Airway epithelial cell (primary cell): ENCODE data around the gene TMEM115. TPM values are rescaled to one million over a fixed set of nuclear protein-coding genes. Genes with fewer than 3 reads are reported as not detected.

Source experiments
- total RNA-seq: library from RNA; depleted of rRNA; stranded (reverse); fragments of >200 nt; gene quantifications from 2 replicates; pipeline ENCODE4 v1.2.3, GENCODE V29; 2015

TMEM115 gene, protein sequence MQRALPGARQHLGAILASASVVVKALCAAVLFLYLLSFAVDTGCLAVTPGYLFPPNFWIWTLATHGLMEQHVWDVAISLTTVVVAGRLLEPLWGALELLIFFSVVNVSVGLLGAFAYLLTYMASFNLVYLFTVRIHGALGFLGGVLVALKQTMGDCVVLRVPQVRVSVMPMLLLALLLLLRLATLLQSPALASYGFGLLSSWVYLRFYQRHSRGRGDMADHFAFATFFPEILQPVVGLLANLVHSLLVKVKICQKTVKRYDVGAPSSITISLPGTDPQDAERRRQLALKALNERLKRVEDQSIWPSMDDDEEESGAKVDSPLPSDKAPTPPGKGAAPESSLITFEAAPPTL
- 54.4 and 56.9 TPM in 2 replicates for total RNA-seq

GRCh38 chr3:50358911-50359759 is at the start of gene TMEM115:
Gene TMEM115 (minus strand): TSS chr3:50359521. CDS start chr3:50359063, 458 bp downstream.

GRCh38 chr3:50350527-50351322 is 8.6 kb downstream of the TMEM115 start, which contains the start of the genes CYB561D2 and NPRL2:
Gene CYB561D2 (plus strand): TSS chr3:50350862. CDS start chr3:50351434, 572 bp downstream.
Gene NPRL2 (minus strand): TSS chr3:50350775. CDS start chr3:50350652, 123 bp downstream.

DNA sequence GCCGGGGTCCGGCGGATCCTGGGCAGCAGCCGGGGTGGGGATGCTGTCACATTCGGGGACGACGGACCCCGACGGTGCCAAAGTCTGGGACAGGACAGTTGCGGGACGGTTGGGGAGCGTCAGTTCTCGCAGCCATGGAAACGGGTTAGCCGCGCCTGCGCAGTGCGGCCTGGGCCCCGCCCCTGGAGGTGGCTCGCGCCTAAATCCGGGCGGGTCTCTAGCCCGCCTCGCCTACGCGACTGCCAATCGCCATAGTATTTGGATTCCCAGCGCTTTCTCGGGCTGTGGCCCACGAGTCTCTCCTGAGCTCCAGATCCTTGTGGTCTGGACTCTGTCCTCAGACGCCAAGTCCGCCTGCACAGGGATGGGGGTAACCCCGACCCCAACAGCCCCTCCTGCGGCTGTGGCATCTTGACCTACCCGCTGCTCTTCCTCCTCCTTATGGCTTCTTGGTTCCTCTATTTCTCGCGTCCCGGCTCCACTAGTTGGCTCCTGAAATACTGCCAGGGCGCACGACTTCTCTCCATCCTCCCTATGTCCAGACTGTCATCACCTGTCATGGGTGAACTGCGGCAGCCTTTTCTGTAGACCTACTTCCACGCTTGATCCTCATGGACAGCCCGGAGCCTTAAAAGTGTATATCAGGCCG is 13.6 kb downstream of the TMEM115 start, which contains the start of gene ZMYND10:
ZMYND10 (minus strand) TSS at position 147 of the 649 bp plus-strand sequence. CDS start 153 bp downstream, outside the sequence.

GRCh38 chr3:50340448-50341329 is 18.6 kb downstream of the TMEM115 start, which contains the start of gene RASSF1:
Gene RASSF1 (minus strand): TSS chr3:50340836. CDS start chr3:50340805, 31 bp downstream.

DNA sequence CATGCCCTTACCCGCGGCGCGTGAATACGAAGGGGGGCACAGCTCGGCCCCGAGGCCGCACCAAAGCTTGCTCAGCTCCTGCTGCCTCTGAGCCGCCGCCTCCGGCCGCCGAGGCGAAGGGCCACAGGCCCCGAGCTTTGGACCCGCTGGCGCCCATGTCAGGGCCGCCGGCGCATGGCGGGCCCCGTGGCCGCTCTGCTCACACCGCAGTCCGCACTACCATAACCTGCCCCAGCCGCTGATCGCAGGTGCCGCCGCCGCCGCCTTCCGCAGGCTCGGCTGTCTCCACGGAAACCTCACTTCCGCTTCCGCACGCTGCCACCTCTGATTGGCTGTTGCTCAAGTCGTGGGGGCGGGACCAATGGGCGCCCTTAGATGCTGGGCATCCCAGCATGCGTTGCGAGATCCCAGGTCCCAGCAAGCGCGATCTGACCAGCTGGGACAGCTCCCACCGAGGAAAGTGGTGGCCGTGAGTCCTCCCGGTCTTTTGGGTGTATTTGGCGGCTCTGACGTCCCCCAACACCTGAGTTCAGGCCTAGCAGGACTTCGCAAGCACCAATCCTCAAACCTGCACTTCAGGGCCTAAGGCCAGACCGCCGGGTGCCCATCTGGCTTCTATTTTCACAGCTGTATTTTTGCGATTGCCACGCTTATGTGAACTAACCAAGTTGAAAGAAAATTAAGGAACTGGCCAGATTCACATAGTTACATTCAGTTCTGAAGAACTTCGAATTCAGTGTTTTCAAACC is 31.2 kb downstream of the TMEM115 start, which contains the start of gene TUSC2:
TUSC2 (minus strand) TSS at position 281 of the 749 bp plus-strand sequence; CDS start at position 157, 124 bp downstream.

DNA sequence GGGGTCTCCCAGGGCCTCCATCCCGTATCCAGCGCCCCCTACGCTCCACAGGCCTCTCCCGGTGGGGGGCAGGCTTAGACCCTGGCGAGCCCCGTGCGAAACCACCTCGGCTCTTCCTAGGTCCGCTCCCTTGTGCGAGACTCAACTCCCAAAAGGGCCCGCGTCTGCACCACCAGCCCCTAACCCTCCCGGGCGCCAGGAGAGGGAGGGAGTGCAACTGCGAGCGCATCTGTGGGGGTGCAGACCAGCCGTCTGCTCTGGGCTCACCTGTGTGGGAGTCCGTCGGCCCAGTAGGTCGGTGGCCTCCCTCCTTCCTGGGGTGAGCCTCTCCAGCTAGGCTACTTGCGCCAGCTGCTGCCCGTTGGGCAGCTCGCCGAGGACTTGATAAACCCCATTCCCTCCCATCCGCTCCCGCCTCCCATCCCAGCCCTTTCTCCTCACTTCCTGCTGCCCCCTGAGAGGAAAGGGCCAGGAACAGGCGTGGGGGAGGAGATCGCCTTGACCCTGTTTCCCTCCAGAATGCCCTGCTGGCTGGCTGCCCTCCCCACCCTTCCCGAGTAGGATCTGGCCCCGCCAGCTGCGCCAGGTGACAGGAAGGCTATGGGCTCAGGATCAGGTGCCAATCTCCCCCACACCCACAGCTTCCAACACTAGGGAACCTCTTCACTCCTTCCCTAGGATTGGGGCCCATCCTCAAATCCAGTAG is 36.8 kb downstream of the TMEM115 start, which contains the start of gene HYAL2:
HYAL2 (minus strand) TSS at position 360 of the 706 bp plus-strand sequence. CDS start 2,256 bp downstream, outside the sequence.

Other genes starting within 250 kb of the TMEM115 start
- 183 and 242 TPM in 2 replicates for gene SEMA3F, start 204.2 kb downstream of the TMEM115 start, total RNA-seq
- 0.35 TPM in 1 of 2 replicates, not detected in the other for gene GNAT1, start 167.9 kb downstream of the TMEM115 start, total RNA-seq
- gene SLC38A3, start 154.2 kb downstream of the TMEM115 start, total RNA-seq = 0.23 TPM in 1 of 2 replicates, not detected in the other
- gene GNAI2, start 123.3 kb downstream of the TMEM115 start, total RNA-seq = 186 and 226 TPM in 2 replicates
- 3.9 and 5.4 TPM in 2 replicates for gene SEMA3B, start 90.4 kb downstream of the TMEM115 start, total RNA-seq
- gene LSMEM2, start 80.4 kb downstream of the TMEM115 start, total RNA-seq = not detected in 2 replicates
- gene IFRD2, start 67.1 kb downstream of the TMEM115 start, total RNA-seq = 135 and 138 TPM in 2 replicates
- 13.4 and 19.0 TPM in 2 replicates for gene HYAL3, start 60.1 kb downstream of the TMEM115 start, total RNA-seq
- 28.8 and 38.5 TPM in 2 replicates for gene NAA80, start 60.1 kb downstream of the TMEM115 start, total RNA-seq
- gene HYAL1, start 55.9 kb downstream of the TMEM115 start, total RNA-seq = 29.3 and 29.6 TPM in 2 replicates
- 81.7 and 102 TPM in 2 replicates for gene HYAL2, start 36.8 kb downstream of the TMEM115 start, total RNA-seq
- 32.7 and 56.4 TPM in 2 replicates for gene TUSC2, start 31.3 kb downstream of the TMEM115 start, total RNA-seq
- 20.2 and 21.0 TPM in 2 replicates for gene RASSF1, start 18.7 kb downstream of the TMEM115 start, total RNA-seq
- gene ZMYND10, start 13.8 kb downstream of the TMEM115 start, total RNA-seq = 1.1 and 1.4 TPM in 2 replicates
- 14.7 and 17.4 TPM in 2 replicates for gene NPRL2, start 8.7 kb downstream of the TMEM115 start, total RNA-seq
- gene CYB561D2, start 8.7 kb downstream of the TMEM115 start, total RNA-seq = 24.9 and 28.8 TPM in 2 replicates
- 0.07 TPM in 1 of 2 replicates, not detected in the other for gene CACNA2D2, start 144.1 kb upstream of the TMEM115 start, total RNA-seq
- gene C3orf18, start 208.2 kb upstream of the TMEM115 start, total RNA-seq = 1.9 and 2.3 TPM in 2 replicates
- gene HEMK1, start 210.0 kb upstream of the TMEM115 start, total RNA-seq = 14.0 and 15.9 TPM in 2 replicates